Measurements from ENCODE around the gene COX4I2. TPM values are rescaled to one million over a fixed set of nuclear protein-coding genes. Genes with fewer than 3 reads are reported as not detected.

COX4I2 gene
- polyA plus RNA-seq, 1 donor from 2014 or later: not detected

DNA sequence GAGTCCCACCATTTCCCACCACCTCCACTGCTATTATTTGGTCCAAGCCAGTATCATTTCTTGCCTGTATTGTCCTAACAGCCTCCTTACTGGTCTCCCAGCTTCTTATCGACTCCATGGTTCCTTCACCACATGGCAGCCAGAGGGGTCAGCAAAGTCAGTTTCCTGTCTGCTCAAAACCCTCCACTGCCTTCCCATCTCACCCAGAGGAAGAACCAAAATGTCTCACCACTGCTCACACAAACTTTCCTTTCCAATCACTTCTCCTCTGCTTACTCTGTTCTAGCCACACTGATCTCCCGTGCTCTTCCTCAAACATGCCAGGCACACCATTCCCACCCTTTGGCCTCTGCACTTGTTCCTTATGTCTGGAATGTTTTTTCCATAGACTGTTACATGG is 45.2 kb downstream of the COX4I2 start:
- Histone ChIP-seq H3K9me2 (ENCODE audit: insufficient read depth, low read length) (no peaks in the 10 kb centered on the region), H3K4me2 (ENCODE audit: low read length) (no peak overlapping the region), H4K20me1 (ENCODE audit: insufficient read depth) (peaks cover 4% of the 10 kb centered on the region), H3K9ac (ENCODE audit: low read length) (no peak overlapping the region), H3F3A (ENCODE audit: insufficient read depth, low read length, poor library complexity, severe bottlenecking) (no peaks in the 10 kb centered on the region), H3K36me3 (ENCODE audit: insufficient read depth, low read length) (peaks cover 12% of the 10 kb centered on the region), H3K27me3 (ENCODE audit: insufficient read depth, low read depth, low read length) (no peaks in the 10 kb centered on the region), H3K79me2 (replicated peaks; ENCODE audit: insufficient read depth, low read length) (peaks cover 4% of the 10 kb centered on the region), H3K9me3 (ENCODE audit: low read length) (no peaks in the 10 kb centered on the region), H3K27ac (ENCODE audit: low read length) (no peak overlapping the region), H2AFZ (ENCODE audit: low read depth, low read length) (no peak overlapping the region), H3K4me3 (ENCODE audit: low read length) (no peak overlapping the region)
- TF ChIP-seq, protein P1, sequence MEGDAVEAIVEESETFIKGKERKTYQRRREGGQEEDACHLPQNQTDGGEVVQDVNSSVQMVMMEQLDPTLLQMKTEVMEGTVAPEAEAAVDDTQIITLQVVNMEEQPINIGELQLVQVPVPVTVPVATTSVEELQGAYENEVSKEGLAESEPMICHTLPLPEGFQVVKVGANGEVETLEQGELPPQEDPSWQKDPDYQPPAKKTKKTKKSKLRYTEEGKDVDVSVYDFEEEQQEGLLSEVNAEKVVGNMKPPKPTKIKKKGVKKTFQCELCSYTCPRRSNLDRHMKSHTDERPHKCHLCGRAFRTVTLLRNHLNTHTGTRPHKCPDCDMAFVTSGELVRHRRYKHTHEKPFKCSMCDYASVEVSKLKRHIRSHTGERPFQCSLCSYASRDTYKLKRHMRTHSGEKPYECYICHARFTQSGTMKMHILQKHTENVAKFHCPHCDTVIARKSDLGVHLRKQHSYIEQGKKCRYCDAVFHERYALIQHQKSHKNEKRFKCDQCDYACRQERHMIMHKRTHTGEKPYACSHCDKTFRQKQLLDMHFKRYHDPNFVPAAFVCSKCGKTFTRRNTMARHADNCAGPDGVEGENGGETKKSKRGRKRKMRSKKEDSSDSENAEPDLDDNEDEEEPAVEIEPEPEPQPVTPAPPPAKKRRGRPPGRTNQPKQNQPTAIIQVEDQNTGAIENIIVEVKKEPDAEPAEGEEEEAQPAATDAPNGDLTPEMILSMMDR (IDR thresholded peaks at IDR 0.05; ENCODE audit: poor library complexity, severe bottlenecking): no peak
- TF ChIP-seq SMC3 (conservative IDR thresholded peaks at IDR 0.05; ENCODE audit: poor library complexity) (no peak), TAF1 (IDR thresholded peaks at IDR 0.05; ENCODE audit: low read depth) (no peak), EZH2 (IDR thresholded peaks at IDR 0.05; ENCODE audit: borderline replicate concordance, insufficient read depth, low read length, poor library complexity, severe bottlenecking) (no peak), EP300 (conservative IDR thresholded peaks at IDR 0.05; ENCODE audit: poor library complexity, severe bottlenecking) (no peak), POLR2AphosphoS5 (IDR thresholded peaks at IDR 0.05) (no peak), MXI1 (conservative IDR thresholded peaks at IDR 0.05; ENCODE audit: poor library complexity, severe bottlenecking) (no peak), RAD21 (conservative IDR thresholded peaks at IDR 0.05) (no peak)
- TF ChIP-seq, protein P2, sequence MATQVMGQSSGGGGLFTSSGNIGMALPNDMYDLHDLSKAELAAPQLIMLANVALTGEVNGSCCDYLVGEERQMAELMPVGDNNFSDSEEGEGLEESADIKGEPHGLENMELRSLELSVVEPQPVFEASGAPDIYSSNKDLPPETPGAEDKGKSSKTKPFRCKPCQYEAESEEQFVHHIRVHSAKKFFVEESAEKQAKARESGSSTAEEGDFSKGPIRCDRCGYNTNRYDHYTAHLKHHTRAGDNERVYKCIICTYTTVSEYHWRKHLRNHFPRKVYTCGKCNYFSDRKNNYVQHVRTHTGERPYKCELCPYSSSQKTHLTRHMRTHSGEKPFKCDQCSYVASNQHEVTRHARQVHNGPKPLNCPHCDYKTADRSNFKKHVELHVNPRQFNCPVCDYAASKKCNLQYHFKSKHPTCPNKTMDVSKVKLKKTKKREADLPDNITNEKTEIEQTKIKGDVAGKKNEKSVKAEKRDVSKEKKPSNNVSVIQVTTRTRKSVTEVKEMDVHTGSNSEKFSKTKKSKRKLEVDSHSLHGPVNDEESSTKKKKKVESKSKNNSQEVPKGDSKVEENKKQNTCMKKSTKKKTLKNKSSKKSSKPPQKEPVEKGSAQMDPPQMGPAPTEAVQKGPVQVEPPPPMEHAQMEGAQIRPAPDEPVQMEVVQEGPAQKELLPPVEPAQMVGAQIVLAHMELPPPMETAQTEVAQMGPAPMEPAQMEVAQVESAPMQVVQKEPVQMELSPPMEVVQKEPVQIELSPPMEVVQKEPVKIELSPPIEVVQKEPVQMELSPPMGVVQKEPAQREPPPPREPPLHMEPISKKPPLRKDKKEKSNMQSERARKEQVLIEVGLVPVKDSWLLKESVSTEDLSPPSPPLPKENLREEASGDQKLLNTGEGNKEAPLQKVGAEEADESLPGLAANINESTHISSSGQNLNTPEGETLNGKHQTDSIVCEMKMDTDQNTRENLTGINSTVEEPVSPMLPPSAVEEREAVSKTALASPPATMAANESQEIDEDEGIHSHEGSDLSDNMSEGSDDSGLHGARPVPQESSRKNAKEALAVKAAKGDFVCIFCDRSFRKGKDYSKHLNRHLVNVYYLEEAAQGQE (IDR thresholded peaks at IDR 0.05; ENCODE audit: borderline replicate concordance): no peak

DNA sequence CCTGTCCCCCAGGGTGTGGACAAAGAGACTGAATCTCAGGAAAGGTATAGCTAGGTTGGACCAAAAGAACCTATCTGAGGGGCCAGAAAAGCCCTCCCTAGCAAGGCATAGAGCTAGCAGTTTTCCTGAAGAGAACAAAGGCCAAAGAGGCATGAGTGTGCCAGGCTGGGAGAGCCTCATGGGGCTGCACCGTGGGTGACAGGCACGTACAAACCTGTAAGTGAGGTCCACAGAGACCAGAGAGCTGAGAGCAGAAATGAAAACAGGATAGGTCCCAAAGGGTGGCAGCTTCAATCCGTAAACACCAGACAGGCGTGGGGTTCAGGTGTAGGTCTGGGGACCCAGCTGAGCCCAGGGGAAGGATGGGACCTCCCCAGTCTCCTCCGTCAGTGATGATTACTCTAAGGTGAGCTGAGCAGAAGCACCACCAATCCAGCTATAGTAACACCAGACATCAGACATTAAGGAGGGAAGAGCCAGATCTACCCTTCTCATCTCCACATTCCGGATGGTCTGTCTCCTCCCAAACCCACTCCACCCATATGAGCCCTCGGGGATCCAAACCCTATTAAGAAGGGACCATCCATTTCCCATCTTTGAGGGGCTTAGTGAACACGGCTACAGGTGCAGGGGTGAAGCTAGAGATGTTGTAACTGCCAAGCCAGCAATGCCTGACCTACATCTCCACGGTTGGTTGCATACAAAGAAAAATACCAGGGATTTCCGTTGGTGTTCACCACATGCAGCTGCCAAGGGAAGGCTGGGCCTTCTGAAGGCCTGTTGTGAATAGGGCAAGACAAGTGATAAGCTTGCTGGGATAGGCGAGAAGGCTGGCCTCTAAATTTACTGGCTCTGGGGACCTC is 46.7 kb downstream of the COX4I2 start:
- peaks cover 6% of the 10 kb centered on the region for H3K79me2 ChIP-seq (replicated peaks; ENCODE audit: insufficient read depth, low read length)
- no peak overlapping the region for H3K27ac ChIP-seq (ENCODE audit: low read length)
- H3K9me2 ChIP-seq (ENCODE audit: insufficient read depth, low read length): no peaks in the 10 kb centered on the region
- H3K36me3 ChIP-seq (ENCODE audit: insufficient read depth, low read length): peaks cover 16% of the 10 kb centered on the region
- no peaks in the 10 kb centered on the region for H3F3A ChIP-seq (ENCODE audit: insufficient read depth, low read length, poor library complexity, severe bottlenecking)
- H3K9ac ChIP-seq (ENCODE audit: low read length): no peak overlapping the region
- TF ChIP-seq TAF1 (IDR thresholded peaks at IDR 0.05; ENCODE audit: low read depth) (no peak), EZH2 (IDR thresholded peaks at IDR 0.05; ENCODE audit: borderline replicate concordance, insufficient read depth, low read length, poor library complexity, severe bottlenecking) (no peak), EP300 (conservative IDR thresholded peaks at IDR 0.05; ENCODE audit: poor library complexity, severe bottlenecking) (no peak), MXI1 (conservative IDR thresholded peaks at IDR 0.05; ENCODE audit: poor library complexity, severe bottlenecking) (no peak), SMC3 (conservative IDR thresholded peaks at IDR 0.05; ENCODE audit: poor library complexity) (no peak), POLR2AphosphoS5 (IDR thresholded peaks at IDR 0.05) (no peak), RAD21 (conservative IDR thresholded peaks at IDR 0.05) (no peak)
- TF ChIP-seq, protein P1 (IDR thresholded peaks at IDR 0.05; ENCODE audit: poor library complexity, severe bottlenecking): no peak
- TF ChIP-seq, protein P2 (IDR thresholded peaks at IDR 0.05; ENCODE audit: borderline replicate concordance): no peak
- no peak overlapping the region for H3K4me3 ChIP-seq (ENCODE audit: low read length)
- no peak overlapping the region for H3K4me2 ChIP-seq (ENCODE audit: low read length)
- H4K20me1 ChIP-seq (ENCODE audit: insufficient read depth): peaks cover 4% of the 10 kb centered on the region
- H3K27me3 ChIP-seq (ENCODE audit: insufficient read depth, low read depth, low read length): no peaks in the 10 kb centered on the region
- no peaks in the 10 kb centered on the region for H3K9me3 ChIP-seq (ENCODE audit: low read length)
- H2AFZ ChIP-seq (ENCODE audit: low read depth, low read length): no peak overlapping the region

All from neural cell (in vitro differentiated cells).